CD14-positive monocyte (primary cell): ENCODE data around the gene SPON1. TPM values are rescaled to one million over a fixed set of nuclear protein-coding genes. Genes with fewer than 3 reads are reported as not detected.
"Not testable (repeated sequence)": the region's sequence is repeated elsewhere in the genome, so short reads cannot be mapped to it uniquely, and the experiment has no call there.

ENCODE experiments used
- DNase-seq, 3 donors: peaks; one replicate each; pipeline ENCODE4 v3.0.0-alpha.2; 2011 to 2022
- H2AFZ ChIP-seq: 2 replicates; pipeline ENCODE4 v1.6.0; 2012; ENCODE audit warnings: mild to moderate bottlenecking, low read depth, low read length, inconsistent platforms; ENCODE audit not compliant: insufficient read depth, poor library complexity, severe bottlenecking
- H3K27ac ChIP-seq, 2 donors: 1 replicate in 1 of 2; 2 replicates in 1 of 2; pipeline ENCODE4 v1.5.1; 2012 to 2013; ENCODE audit warnings: low read length in 2 of 2, control low read depth in 1 of 2, inconsistent platforms in 1 of 2, low read depth in 1 of 2, mild to moderate bottlenecking in 1 of 2
- H3K27me3 ChIP-seq, 2 donors: one replicate each; pipeline versions ENCODE4 v1.6.0 to v1.6.1; 2011 to 2013; ENCODE audit warnings: low read length in 2 of 2; ENCODE audit not compliant: control insufficient read depth in 2 of 2, insufficient read depth in 2 of 2
- H3K36me3 ChIP-seq, 2 donors: replicated peaks in 1 of 2; 1 replicate in 1 of 2; 2 replicates in 1 of 2; pipeline versions ENCODE4 v1.5.1 to v1.6.1; 2012 to 2013; ENCODE audit warnings: low read length in 2 of 2, control low read depth in 1 of 2, inconsistent platforms in 1 of 2, mild to moderate bottlenecking in 1 of 2; ENCODE audit not compliant: insufficient read depth in 2 of 2, control insufficient read depth in 1 of 2
- H3K4me1 ChIP-seq, 2 donors: 1 replicate in 1 of 2; 2 replicates in 1 of 2; pipeline versions ENCODE4 v1.5.1 to v1.6.1; 2012 to 2013; ENCODE audit warnings: low read length in 2 of 2, control low read depth in 1 of 2, inconsistent platforms in 1 of 2, mild to moderate bottlenecking in 1 of 2, moderate library complexity in 1 of 2; ENCODE audit not compliant: insufficient read depth in 2 of 2, control insufficient read depth in 1 of 2
- H3K4me2 ChIP-seq: replicated peaks from 2 replicates; pipeline ENCODE3; 2012; ENCODE audit warnings: low read length, moderate library complexity, mild to moderate bottlenecking; ENCODE audit not compliant: poor library complexity, severe bottlenecking; ENCODE audit errors: extremely low read depth
- H3K4me3 ChIP-seq, 3 experiments: fragments of 200-600 bp in 1 of 3; sonication (generic) in 1 of 3; replicated peaks in 1 of 3; 1 replicate in 2 of 3; 2 replicates in 1 of 3; pipeline ENCODE4 v1.5.1; 2011 to 2013; ENCODE audit warnings: low read length in 3 of 3, mild to moderate bottlenecking in 3 of 3, control low read depth in 2 of 3, low read depth in 2 of 3, inconsistent platforms in 1 of 3, moderate library complexity in 1 of 3
- H3K79me2 ChIP-seq: 2 replicates; pipeline ENCODE4 v1.6.0; 2012; ENCODE audit warnings: mild to moderate bottlenecking, control low read depth, inconsistent platforms, low read length, moderate library complexity; ENCODE audit not compliant: insufficient read depth
- H3K9ac ChIP-seq: 2 replicates; pipeline ENCODE4 v1.6.0; 2017; ENCODE audit warnings: low read length, mild to moderate bottlenecking; ENCODE audit not compliant: insufficient read depth, poor library complexity, severe bottlenecking
- H3K9me3 ChIP-seq, 2 donors: replicated peaks in 1 of 2; 1 replicate in 1 of 2; 2 replicates in 1 of 2; pipeline versions ENCODE4 v1.5.1 to v1.6.1; 2012 to 2013; ENCODE audit warnings: low read length in 2 of 2, control low read depth in 1 of 2; ENCODE audit not compliant: control insufficient read depth in 1 of 2, insufficient read depth in 1 of 2
- H4K20me1 ChIP-seq: 2 replicates; pipeline ENCODE4 v1.6.0; 2012; ENCODE audit warnings: mild to moderate bottlenecking, low read length, control low read depth, moderate library complexity; ENCODE audit not compliant: insufficient read depth
- H3K27ac Mint-ChIP-seq, 7 donors: one replicate each; pipeline ENCODE4 v1.8.0; 2020; ENCODE audit warnings: mild to moderate bottlenecking in 7 of 7, mixed read lengths in 7 of 7, moderate library complexity in 6 of 7, inconsistent platforms in 2 of 7
- H3K27me3 Mint-ChIP-seq, 3 donors: one replicate each; pipeline ENCODE4 v1.8.0; 2021 to 2022; ENCODE audit warnings: low read depth in 3 of 3, mild to moderate bottlenecking in 3 of 3, mixed read lengths in 3 of 3, moderate library complexity in 3 of 3, inconsistent platforms in 1 of 3
- H3K36me3 Mint-ChIP-seq, 2 donors: one replicate each; pipeline ENCODE4 v1.8.0; 2020; ENCODE audit warnings: mixed read lengths in 2 of 2, inconsistent platforms in 1 of 2, mild to moderate bottlenecking in 1 of 2
- H3K4me1 Mint-ChIP-seq: one replicate; pipeline ENCODE4 v1.8.0; 2020; ENCODE audit warnings: mild to moderate bottlenecking, mixed read lengths
- H3K4me3 Mint-ChIP-seq, 2 donors: one replicate each; pipeline ENCODE4 v1.8.0; 2020; ENCODE audit warnings: mild to moderate bottlenecking in 2 of 2, mixed read lengths in 2 of 2, moderate library complexity in 1 of 2
- H3K9me3 Mint-ChIP-seq, 7 donors: one replicate each; pipeline ENCODE4 v1.8.0; 2020 to 2022; ENCODE audit warnings: mixed read lengths in 7 of 7, mild to moderate bottlenecking in 6 of 7, moderate library complexity in 6 of 7, inconsistent platforms in 2 of 7
- CTCF ChIP-seq: fragments of 200-600 bp; IDR thresholded peaks from one replicate; pipeline ENCODE4 v1.8.0; 2022; ENCODE audit warnings: antibody characterized with exemption, mild to moderate bottlenecking
- WGBS: methylation state at CpG from one replicate; pipeline ENCODE4 v1.1.5; 2013; ENCODE audit warnings: missing lambda C conversion rate; ENCODE audit not compliant: insufficient coverage; 5-methylcytosine and 5-hydroxymethylcytosine counted together
- intact Hi-C, 2 donors: fragments of 100-400 bp; cut with micrococcal nuclease; formaldehyde crosslinking; loops; one replicate each; pipeline versions ENCODE4 v1.15.0 to v1.15.1; 2023
- polyA plus RNA-seq, 3 donors: library from polyadenylated mRNA; depleted of rRNA in 1 of 3; unstranded in 2 of 3; stranded (reverse) in 1 of 3; fragments of 300-500 nt in 2 of 3; fragments of >200 nt in 1 of 3; fragmentation: Illumina TruSeq in 2 of 3; gene quantifications; 1 replicate in 2 of 3; 2 replicates in 1 of 3; pipeline ENCODE4 v1.2.3, GENCODE V29; 2012 to 2021

The SPON1 gene
- polyA plus RNA-seq, 3 donors, result not detected

- Histone ChIP-seq H3K36me3 (no peaks in the 10 kb centered on the region), H3K27ac (no peak overlapping the region), H3K4me1 (no peaks in the 10 kb centered on the region), H4K20me1 (no peaks in the 10 kb centered on the region), H3K9ac (no peak overlapping the region), H3K4me2 (no peak overlapping the region), H3K79me2 (no peaks in the 10 kb centered on the region), H3K9me3 (no peaks in the 10 kb centered on the region), H3K4me3 (no peak overlapping the region), H3K27me3 (no peaks in the 10 kb centered on the region), H2AFZ (no peak overlapping the region)
- DNase-seq, result peak; percentile 8 to 33 (median 8)
- H3K27ac Mint-ChIP-seq, result no peak overlapping the region
- WGBS, result 0% methylated on average over 1 of the region's 2 CpGs
- intact Hi-C loops, result no loop called here
- H3K27me3 Mint-ChIP-seq, result peaks cover 0 to 2% (median 0%) of the 10 kb centered on the region in 3 donors
- no peaks in the 10 kb centered on the region for H3K9me3 Mint-ChIP-seq
- no peak overlapping the region for H3K4me3 Mint-ChIP-seq
- TF ChIP-seq CTCF, result no peak
- H3K4me1 Mint-ChIP-seq, result peaks cover 8% of the 10 kb centered on the region
- H3K36me3 Mint-ChIP-seq, result no peaks in the 10 kb centered on the region
Measured at GRCh38 chr11:13924801-13925327, 37.7 kb upstream of the SPON1 start.

- H3K79me2 ChIP-seq, H2AFZ ChIP-seq, H3K36me3 ChIP-seq, intact Hi-C loops, H3K4me2 ChIP-seq, H3K9me3 Mint-ChIP-seq, H3K9ac ChIP-seq, H4K20me1 ChIP-seq, H3K27ac ChIP-seq, H3K27me3 ChIP-seq, H3K4me1 Mint-ChIP-seq, H3K4me3 Mint-ChIP-seq, DNase-seq, H3K27ac Mint-ChIP-seq, H3K4me1 ChIP-seq, H3K4me3 ChIP-seq, H3K27me3 Mint-ChIP-seq, H3K36me3 Mint-ChIP-seq, H3K9me3 ChIP-seq: not testable (repeated sequence)
- WGBS, result 100% methylated on average over 1 of the region's 5 CpGs
Measured at GRCh38 chr11:13926366-13926765, 36.2 kb upstream of the SPON1 start.
